Ecto neural progenitor cell (in vitro differentiated cells): ENCODE measurements around the gene OBSL1.
A peak's percentile ranks its signal among the peaks of the same experiment; 100 is the strongest.

Source experiments
- DNase-seq: peaks from one replicate; pipeline ENCODE4 v3.0.0-alpha.2; 2018; ENCODE audit warnings: low spot score

The OBSL1 gene

GRCh38 chr2:219530048-219530963 is 41.0 kb downstream of the OBSL1 start:
- peak; percentile 96 for DNase-seq

GRCh38 chr2:219527472-219527871 is 43.9 kb downstream of the OBSL1 start:
- no peak for DNase-seq

GRCh38 chr2:219527076-219527394 is 44.3 kb downstream of the OBSL1 start:
- no peak for DNase-seq

- DNase-seq = no peak
Observed at GRCh38 chr2:219526320-219527075, 44.8 kb downstream of the OBSL1 start.

- DNase-seq = peak; percentile 82
Observed at GRCh38 chr2:219525533-219526232, 45.7 kb downstream of the OBSL1 start.

GRCh38 chr2:219524817-219525216 is 46.5 kb downstream of the OBSL1 start:
- no peak for DNase-seq

GRCh38 chr2:219523031-219523671 is 48.2 kb downstream of the OBSL1 start:
- no peak for DNase-seq

GRCh38 chr2:219522111-219523030 is 49.0 kb downstream of the OBSL1 start:
- peak; percentile 87 for DNase-seq

GRCh38 chr2:219521066-219521880 is 50.1 kb downstream of the OBSL1 start:
- DNase-seq = peak; percentile 83

- DNase-seq = no peak
Observed at GRCh38 chr2:219520079-219520478, 51.3 kb downstream of the OBSL1 start.

GRCh38 chr2:219519526-219519916 is 51.8 kb downstream of the OBSL1 start:
- no peak for DNase-seq

- no peak for DNase-seq
Observed at GRCh38 chr2:219517954-219518778, 53.2 kb downstream of the OBSL1 start.

- DNase-seq = no peak
Observed at GRCh38 chr2:219516888-219517287, 54.5 kb downstream of the OBSL1 start.

- no peak for DNase-seq
Observed at GRCh38 chr2:219515874-219516629, 55.3 kb downstream of the OBSL1 start.

- DNase-seq = no peak
Observed at GRCh38 chr2:219514836-219515235, 56.5 kb downstream of the OBSL1 start.

GRCh38 chr2:219514196-219514761 is 57.1 kb downstream of the OBSL1 start, which contains the start of gene ASIC4:
TSS of gene ASIC4 (plus strand) at chr2:219514482. CDS start at chr2:219514725, 243 bp downstream.
- peak; percentile 66 for DNase-seq

- no peak for DNase-seq
Observed at GRCh38 chr2:219513787-219514186, 57.6 kb downstream of the OBSL1 start.
